Smooth muscle cell (in vitro differentiated cells): ENCODE results near the gene TRAF3IP3. TPM values are rescaled to one million over a fixed set of nuclear protein-coding genes. Genes with fewer than 3 reads are reported as not detected.

Experiments used
- DNase-seq: peaks from one replicate; lab custom pipeline; 2025; ENCODE audit not compliant: unreplicated experiment; lab: John Stamatoyannopoulos, UW
- H2AFZ ChIP-seq: fragments of 200-600 bp; sonication (generic); 2 replicates; pipeline ENCODE4 v1.6.0; 2016; ENCODE audit warnings: antibody characterized with exemption, low read depth, mild to moderate bottlenecking
- H3F3A ChIP-seq: fragments of 200-600 bp; sonication (generic); 2 replicates; pipeline ENCODE4 v1.6.0; 2017; ENCODE audit warnings: antibody characterized with exemption, low read depth
- H3K27ac ChIP-seq: fragments of 200-600 bp; sonication (generic); 2 replicates; pipeline ENCODE4 v1.5.1; 2016; ENCODE audit warnings: low read depth, mild to moderate bottlenecking
- H3K27me3 ChIP-seq: fragments of 200-600 bp; sonication (generic); 2 replicates; pipeline ENCODE4 v1.6.1; 2016; ENCODE audit warnings: low read depth, mild to moderate bottlenecking
- H3K36me3 ChIP-seq: fragments of 200-600 bp; sonication (generic); 2 replicates; pipeline ENCODE4 v1.5.1; 2016; ENCODE audit warnings: low read depth
- H3K4me1 ChIP-seq: fragments of 200-600 bp; sonication (generic); 2 replicates; pipeline ENCODE4 v1.5.1; 2016; ENCODE audit warnings: low read depth
- H3K4me2 ChIP-seq: fragments of 200-600 bp; sonication (generic); 2 replicates; pipeline ENCODE4 v1.6.0; 2016; ENCODE audit warnings: mild to moderate bottlenecking
- H3K4me3 ChIP-seq: fragments of 200-600 bp; sonication (generic); 2 replicates; pipeline ENCODE4 v1.5.1; 2016; ENCODE audit warnings: mild to moderate bottlenecking
- H3K79me2 ChIP-seq: fragments of 200-600 bp; sonication (generic); 2 replicates; pipeline ENCODE4 v1.6.0; 2016; ENCODE audit warnings: low read depth, mild to moderate bottlenecking
- H3K9ac ChIP-seq: fragments of 200-600 bp; sonication (generic); 2 replicates; pipeline ENCODE4 v1.6.0; 2016; ENCODE audit warnings: low read depth
- H3K9me3 ChIP-seq: fragments of 200-600 bp; sonication (generic); replicated peaks from 2 replicates; pipeline ENCODE4 v1.5.1; 2016; ENCODE audit warnings: low read depth
- H4K20me1 ChIP-seq: fragments of 200-600 bp; sonication (generic); 2 replicates; pipeline ENCODE4 v1.6.0; 2016; ENCODE audit warnings: low read depth
- WGBS: methylation state at CpG from one replicate; pipeline ENCODE4 v1.1.7; 2016; ENCODE audit warnings: low lambda C conversion rate; 5-methylcytosine and 5-hydroxymethylcytosine counted together
- polyA plus RNA-seq: library from polyadenylated mRNA; unstranded; fragments of >200 nt; fragmentation: Nextera tagmentation; extraction: Ambion mirVana; gene quantifications from 2 replicates; pipeline ENCODE4 v1.2.1, GENCODE V29; 2016
- total RNA-seq: library from RNA; depleted of rRNA; stranded (reverse); fragments of >200 nt; gene quantifications from 2 replicates; pipeline ENCODE4 v1.2.3, GENCODE V29; 2014
- TF ChIP-seq, protein P1 (sequence below): fragments of 200-600 bp; sonication (generic); IDR thresholded peaks from 2 replicates; pipeline ENCODE4 v1.5.1; 2017; ENCODE audit warnings: borderline replicate concordance, mild to moderate bottlenecking, antibody characterized with exemption; ENCODE audit not compliant: insufficient read depth, poor library complexity, severe bottlenecking

TRAF3IP3 gene
- total and polyA plus RNA-seq, 2 experiments from 2014 or later, result 0.04 TPM; not detected in 1

- no peaks in the 10 kb centered on the region for H3F3A ChIP-seq
- H3K4me2 ChIP-seq, result peak within 1 kb of the TSS; percentile 93
- H3K27me3 ChIP-seq, result no peaks in the 10 kb centered on the region
- H3K36me3 ChIP-seq, result no peaks in the 10 kb centered on the region
- H2AFZ ChIP-seq, result peak within 1 kb of the TSS; percentile 71
- peak; percentile 50 for DNase-seq
- 2% methylated on average over 44 of the region's 46 CpGs for WGBS
- peak within 1 kb of the TSS; percentile 82 for H3K9ac ChIP-seq
- H3K27ac ChIP-seq, result peak within 1 kb of the TSS; percentile 73
- H3K79me2 ChIP-seq, result peaks cover 32% of the 10 kb centered on the region
- H4K20me1 ChIP-seq, result peaks cover 43% of the 10 kb centered on the region
- peaks cover 4% of the 10 kb centered on the region for H3K4me1 ChIP-seq
- peak within 1 kb of the TSS; percentile 56 for H3K4me3 ChIP-seq
- no peaks in the 10 kb centered on the region for H3K9me3 ChIP-seq
- TF ChIP-seq, protein P1, sequence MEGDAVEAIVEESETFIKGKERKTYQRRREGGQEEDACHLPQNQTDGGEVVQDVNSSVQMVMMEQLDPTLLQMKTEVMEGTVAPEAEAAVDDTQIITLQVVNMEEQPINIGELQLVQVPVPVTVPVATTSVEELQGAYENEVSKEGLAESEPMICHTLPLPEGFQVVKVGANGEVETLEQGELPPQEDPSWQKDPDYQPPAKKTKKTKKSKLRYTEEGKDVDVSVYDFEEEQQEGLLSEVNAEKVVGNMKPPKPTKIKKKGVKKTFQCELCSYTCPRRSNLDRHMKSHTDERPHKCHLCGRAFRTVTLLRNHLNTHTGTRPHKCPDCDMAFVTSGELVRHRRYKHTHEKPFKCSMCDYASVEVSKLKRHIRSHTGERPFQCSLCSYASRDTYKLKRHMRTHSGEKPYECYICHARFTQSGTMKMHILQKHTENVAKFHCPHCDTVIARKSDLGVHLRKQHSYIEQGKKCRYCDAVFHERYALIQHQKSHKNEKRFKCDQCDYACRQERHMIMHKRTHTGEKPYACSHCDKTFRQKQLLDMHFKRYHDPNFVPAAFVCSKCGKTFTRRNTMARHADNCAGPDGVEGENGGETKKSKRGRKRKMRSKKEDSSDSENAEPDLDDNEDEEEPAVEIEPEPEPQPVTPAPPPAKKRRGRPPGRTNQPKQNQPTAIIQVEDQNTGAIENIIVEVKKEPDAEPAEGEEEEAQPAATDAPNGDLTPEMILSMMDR, result no peak
These were observed 50.3 kb downstream of the TRAF3IP3 start, which contains the start of gene IRF6 for GRCh38 chr1:209805875-209806760. Gene IRF6 (minus strand): TSS chr1:209806142. CDS start chr1:209801413, 4,729 bp downstream.

DNA sequence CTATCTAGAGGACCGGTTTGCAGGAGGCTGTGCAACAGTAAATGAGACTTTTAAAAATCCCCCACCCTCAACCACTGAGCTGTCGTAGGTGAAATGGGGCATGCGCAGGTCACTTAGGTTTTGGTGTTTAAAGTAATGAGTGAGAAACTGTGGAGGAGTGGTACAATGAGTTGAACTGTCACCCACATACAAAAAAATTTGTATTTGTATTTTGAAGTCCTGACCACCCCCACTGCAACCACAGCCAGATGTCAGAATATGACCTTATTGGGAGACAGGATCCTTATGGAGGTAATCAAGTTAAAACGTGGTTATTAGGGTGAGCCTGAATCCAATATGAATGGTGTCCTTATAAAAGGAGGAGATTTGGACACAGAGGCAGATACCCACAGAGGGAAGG is 51.7 kb downstream of the TRAF3IP3 start:
- DNase-seq, result no peak
- H3K27ac ChIP-seq, result peak overlapping the region; percentile 72
- H3K36me3 ChIP-seq, result no peaks in the 10 kb centered on the region
- H3K9me3 ChIP-seq, result no peaks in the 10 kb centered on the region
- peaks cover 29% of the 10 kb centered on the region for H4K20me1 ChIP-seq
- peak overlapping the region; percentile 67 for H3K4me2 ChIP-seq
- H3K4me3 ChIP-seq, result no peak overlapping the region
- WGBS, result 81% methylated on average over 4 of the region's 4 CpGs
- peaks cover 26% of the 10 kb centered on the region for H3K79me2 ChIP-seq
- no peaks in the 10 kb centered on the region for H3F3A ChIP-seq
- no peaks in the 10 kb centered on the region for H3K27me3 ChIP-seq
- H3K9ac ChIP-seq, result no peak overlapping the region
- TF ChIP-seq, protein P1, result no peak
- H3K4me1 ChIP-seq, result peaks cover 4% of the 10 kb centered on the region
- no peak overlapping the region for H2AFZ ChIP-seq

DNA sequence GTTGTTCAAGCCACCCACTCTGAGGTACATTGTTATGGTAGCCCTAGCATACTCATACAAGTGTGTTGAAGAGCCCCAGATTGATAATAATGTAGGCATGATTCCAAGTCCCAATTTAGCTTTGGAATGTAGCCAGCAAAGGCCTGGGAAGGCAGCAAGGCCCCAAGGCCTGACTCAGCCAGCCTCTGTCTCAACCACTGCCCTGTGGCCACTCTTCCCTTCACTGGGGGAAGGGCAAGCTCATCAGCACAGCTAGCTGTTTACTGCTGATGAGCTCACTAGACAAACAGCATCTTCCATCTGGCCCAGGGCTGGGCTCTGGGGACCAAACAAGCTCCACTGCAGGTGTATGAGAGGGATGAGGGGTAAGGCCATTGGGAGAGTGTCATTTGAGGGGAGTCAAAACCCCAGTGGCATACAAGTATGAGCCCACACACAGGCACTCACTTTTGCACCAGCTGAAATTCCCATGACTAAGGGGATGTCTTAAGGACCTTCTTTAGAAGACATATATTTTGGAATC is 52.3 kb downstream of the TRAF3IP3 start:
- peak overlapping the region; percentile 67 for H3K4me2 ChIP-seq
- peak; percentile 23 for DNase-seq

More for the DNA sequence above, 52.3 kb downstream of the TRAF3IP3 start:
- Histone ChIP-seq H3K4me1 (peaks cover 4% of the 10 kb centered on the region), H4K20me1 (peaks cover 23% of the 10 kb centered on the region), H3K27ac (peak overlapping the region; percentile 72), H3K9ac (no peak overlapping the region), H3K79me2 (peaks cover 20% of the 10 kb centered on the region), H3F3A (no peaks in the 10 kb centered on the region), H3K27me3 (no peaks in the 10 kb centered on the region), H3K36me3 (no peaks in the 10 kb centered on the region), H3K9me3 (no peaks in the 10 kb centered on the region), H2AFZ (no peak overlapping the region), H3K4me3 (no peak overlapping the region)
- TF ChIP-seq, protein P1, result no peak
